ENCODE results near the gene ENGASE.

The ENGASE gene

DNA sequence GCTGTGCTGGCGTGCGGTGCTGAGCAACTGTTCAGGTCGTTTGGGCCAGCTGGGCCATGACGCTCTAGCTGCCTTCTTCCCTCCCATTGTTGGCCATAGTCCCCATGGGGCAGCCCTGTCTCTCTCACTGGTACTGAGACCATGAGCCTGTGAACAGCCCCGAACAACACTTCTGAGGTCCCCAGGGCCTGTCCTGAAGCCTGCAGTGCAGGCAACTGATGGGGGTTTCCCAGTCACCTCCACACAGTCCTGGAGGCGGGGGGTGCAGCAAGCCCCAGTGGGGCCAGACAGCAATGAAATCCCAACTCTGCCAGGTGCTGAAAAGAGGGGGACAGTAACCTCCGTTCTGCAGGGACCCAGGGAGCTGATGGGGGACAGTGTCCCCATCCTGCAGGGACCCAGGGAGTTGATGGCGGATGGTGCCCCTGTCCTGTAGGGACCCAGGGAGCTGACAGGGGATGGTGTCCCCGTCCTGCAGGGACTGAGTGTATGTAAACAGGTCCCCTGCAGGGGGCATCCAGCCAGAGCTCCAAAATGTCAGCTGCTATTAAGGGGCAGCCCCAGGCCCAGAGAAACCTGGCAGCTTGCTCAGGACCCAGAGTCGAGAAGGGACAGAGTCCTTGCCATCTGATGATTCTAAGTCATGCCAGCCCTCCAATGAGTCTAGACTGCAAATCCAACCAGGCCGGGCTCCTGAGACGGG lies 30.4 kb downstream of the ENGASE start:
- no peaks in the 10 kb centered on the region for H3K4me1 ChIP-seq (ENCODE audit: control insufficient read depth in 1 of 2, insufficient read depth in 2 of 2, low read length in 2 of 2)
- H3K27me3 ChIP-seq (ENCODE audit: control insufficient read depth in 1 of 2, insufficient read depth in 2 of 2, low read length in 2 of 2), result peaks cover 11 to 31% of the 10 kb centered on the region in 2 donors
- no peaks in the 10 kb centered on the region for H3K9me3 ChIP-seq (ENCODE audit: control insufficient read depth in 1 of 2, low read length in 2 of 2)
- H3K4me3 ChIP-seq (ENCODE audit: low read depth in 1 of 2, low read length in 2 of 2), result no peak overlapping the region
- no peaks in the 10 kb centered on the region for H3K36me3 ChIP-seq (ENCODE audit: control insufficient read depth in 1 of 2, insufficient read depth in 2 of 2, low read length in 2 of 2)
- H3K27ac ChIP-seq (ENCODE audit: low read depth, low read length), result no peak overlapping the region
- no peak overlapping the region for H3K9ac ChIP-seq (ENCODE audit: low read depth in 1 of 2, low read length in 2 of 2)

DNA sequence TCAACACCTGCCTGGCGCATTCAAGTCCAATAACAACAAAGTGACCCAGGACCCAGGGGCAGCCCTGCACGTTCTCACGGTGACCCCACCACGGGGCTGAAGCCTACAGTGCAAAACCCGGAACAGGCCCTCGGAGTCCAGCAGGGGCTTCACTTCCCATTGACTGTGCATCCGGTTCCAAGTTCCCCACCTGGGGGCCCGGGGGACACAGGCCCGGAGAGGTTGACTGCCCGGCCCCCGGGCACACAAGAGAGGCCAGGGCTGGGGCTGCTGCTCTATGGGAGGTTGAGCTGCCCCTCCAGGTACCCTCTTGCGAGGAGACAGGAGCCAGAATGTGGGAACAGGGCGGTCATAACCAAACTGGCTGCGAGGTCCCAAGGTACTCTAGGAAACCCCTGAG lies 31.3 kb downstream of the ENGASE start:
- H3K27me3 ChIP-seq (ENCODE audit: control insufficient read depth in 1 of 2, insufficient read depth in 2 of 2, low read length in 2 of 2), result peaks cover 11 to 31% of the 10 kb centered on the region in 2 donors
- H3K36me3 ChIP-seq (ENCODE audit: control insufficient read depth in 1 of 2, insufficient read depth in 2 of 2, low read length in 2 of 2), result no peaks in the 10 kb centered on the region

DNA sequence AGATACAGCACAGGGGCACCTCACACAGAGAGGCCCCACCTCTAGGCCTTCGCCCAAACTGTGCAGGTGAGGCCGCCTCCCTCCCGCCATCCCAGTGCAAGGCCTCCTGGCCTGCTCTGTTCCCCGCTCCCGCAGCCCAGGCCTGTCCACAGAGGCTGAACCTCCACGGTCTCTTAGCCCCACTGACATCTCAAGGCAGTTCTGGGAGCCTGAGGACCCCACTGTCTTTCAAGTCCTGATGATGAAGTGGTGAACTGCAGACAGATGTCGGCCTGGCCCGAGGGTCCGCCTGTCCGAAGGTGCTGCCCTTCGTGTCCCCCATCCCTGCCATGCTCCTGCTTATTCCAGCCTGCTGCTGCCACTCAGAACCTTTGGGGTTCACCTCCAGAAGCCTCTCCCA lies 32.3 kb downstream of the ENGASE start:
- H3K9me3 ChIP-seq (ENCODE audit: control insufficient read depth in 1 of 2, low read length in 2 of 2), result no peaks in the 10 kb centered on the region
- no peaks in the 10 kb centered on the region for H3K36me3 ChIP-seq (ENCODE audit: control insufficient read depth in 1 of 2, insufficient read depth in 2 of 2, low read length in 2 of 2)
- H3K27me3 ChIP-seq (ENCODE audit: control insufficient read depth in 1 of 2, insufficient read depth in 2 of 2, low read length in 2 of 2), result peaks cover 8 to 23% of the 10 kb centered on the region in 2 donors
- no peak overlapping the region for H3K9ac ChIP-seq (ENCODE audit: low read depth in 1 of 2, low read length in 2 of 2)
- H3K4me1 ChIP-seq (ENCODE audit: control insufficient read depth in 1 of 2, insufficient read depth in 2 of 2, low read length in 2 of 2), result no peaks in the 10 kb centered on the region
- H3K27ac ChIP-seq (ENCODE audit: low read depth, low read length), result no peak overlapping the region
- no peak overlapping the region for H3K4me3 ChIP-seq (ENCODE audit: low read depth in 1 of 2, low read length in 2 of 2)

More for the DNA sequence above, 31.3 kb downstream of the ENGASE start:
- H3K9me3 ChIP-seq (ENCODE audit: control insufficient read depth in 1 of 2, low read length in 2 of 2), result no peaks in the 10 kb centered on the region
- H3K9ac ChIP-seq (ENCODE audit: low read depth in 1 of 2, low read length in 2 of 2), result no peak overlapping the region
- H3K4me3 ChIP-seq (ENCODE audit: low read depth in 1 of 2, low read length in 2 of 2), result no peak overlapping the region
- H3K27ac ChIP-seq (ENCODE audit: low read depth, low read length), result no peak overlapping the region
- no peaks in the 10 kb centered on the region for H3K4me1 ChIP-seq (ENCODE audit: control insufficient read depth in 1 of 2, insufficient read depth in 2 of 2, low read length in 2 of 2)

DNA sequence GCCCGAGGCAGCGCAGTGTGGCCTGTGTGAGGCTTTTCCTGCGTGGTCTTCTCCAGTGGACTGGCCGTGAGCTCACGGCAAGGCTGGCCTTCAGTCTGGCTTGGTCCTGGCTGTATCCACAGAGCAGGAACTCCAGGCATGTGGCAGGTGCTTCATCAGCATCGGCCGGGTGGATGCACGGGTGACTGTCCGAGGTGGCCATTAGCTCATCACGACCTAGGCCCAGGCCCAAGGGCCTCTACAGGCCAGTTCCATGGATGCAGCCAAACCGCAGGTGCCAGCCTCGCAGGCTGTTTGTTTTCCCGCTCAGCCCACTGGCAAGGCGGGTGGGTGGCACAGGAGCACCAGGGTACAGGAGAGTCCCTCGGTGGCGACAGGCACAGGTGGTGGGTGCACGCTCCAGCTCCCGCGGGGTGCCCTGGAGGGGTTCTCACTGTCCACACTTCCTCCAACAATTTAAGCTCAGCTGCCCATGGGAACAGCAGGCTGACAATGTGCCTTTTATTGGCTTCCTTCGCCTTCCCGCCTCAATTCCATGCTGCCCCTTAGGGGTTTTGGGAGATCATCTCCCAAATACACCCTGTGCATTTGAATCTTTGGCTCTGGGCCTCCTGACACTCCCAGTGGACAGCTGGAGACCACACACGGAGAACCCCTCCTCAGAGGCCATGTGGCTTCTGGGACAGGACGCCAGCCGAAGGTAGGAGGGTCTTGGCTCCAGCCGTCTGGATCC lies 33.0 kb downstream of the ENGASE start:
- Histone ChIP-seq H3K36me3 (ENCODE audit: control insufficient read depth in 1 of 2, insufficient read depth in 2 of 2, low read length in 2 of 2) (no peaks in the 10 kb centered on the region), H3K9me3 (ENCODE audit: control insufficient read depth in 1 of 2, low read length in 2 of 2) (no peaks in the 10 kb centered on the region), H3K4me3 (ENCODE audit: low read depth in 1 of 2, low read length in 2 of 2) (no peak overlapping the region), H3K9ac (ENCODE audit: low read depth in 1 of 2, low read length in 2 of 2) (no peak overlapping the region), H3K4me1 (ENCODE audit: control insufficient read depth in 1 of 2, insufficient read depth in 2 of 2, low read length in 2 of 2) (no peaks in the 10 kb centered on the region), H3K27ac (ENCODE audit: low read depth, low read length) (no peak overlapping the region), H3K27me3 (ENCODE audit: control insufficient read depth in 1 of 2, insufficient read depth in 2 of 2, low read length in 2 of 2) (peaks cover under 1 to 17% of the 10 kb centered on the region in 2 donors)

DNA sequence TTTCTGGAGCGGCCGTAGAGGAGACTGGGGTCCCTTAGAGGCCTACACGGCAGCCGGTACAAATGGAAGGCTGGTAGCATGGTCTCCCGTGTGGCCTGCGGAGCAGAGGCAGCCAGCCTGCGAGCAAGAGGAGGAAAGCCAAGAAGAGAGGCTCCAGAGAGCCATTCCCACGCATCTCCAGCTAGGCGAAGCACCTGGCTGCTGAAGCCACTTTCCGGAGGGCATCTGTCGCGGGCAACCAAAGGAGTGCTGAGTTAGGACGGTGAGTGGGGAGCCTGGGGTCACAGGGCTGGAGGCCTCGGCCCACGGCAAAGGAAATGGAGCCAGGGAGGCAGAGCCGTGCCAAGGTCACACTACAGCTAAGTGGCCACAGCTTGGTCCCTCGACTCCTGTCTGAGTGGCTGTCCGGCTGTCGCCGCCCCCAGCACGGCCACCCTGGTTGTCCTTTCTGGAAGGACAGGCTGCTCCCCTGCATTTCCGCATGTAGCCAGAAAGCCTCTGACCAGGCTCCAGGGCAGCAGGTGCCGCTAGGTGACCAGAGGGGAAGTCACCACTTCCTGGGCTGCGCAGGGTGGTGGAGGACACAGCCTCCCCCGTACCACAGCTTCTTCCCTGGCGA lies 33.7 kb downstream of the ENGASE start:
- H3K9ac ChIP-seq (ENCODE audit: low read depth in 1 of 2, low read length in 2 of 2), result no peak overlapping the region
- peaks cover 4 to 15% of the 10 kb centered on the region in 2 donors for H3K27me3 ChIP-seq (ENCODE audit: control insufficient read depth in 1 of 2, insufficient read depth in 2 of 2, low read length in 2 of 2)
- no peak overlapping the region for H3K27ac ChIP-seq (ENCODE audit: low read depth, low read length)
- H3K4me1 ChIP-seq (ENCODE audit: control insufficient read depth in 1 of 2, insufficient read depth in 2 of 2, low read length in 2 of 2), result no peaks in the 10 kb centered on the region
- no peaks in the 10 kb centered on the region for H3K36me3 ChIP-seq (ENCODE audit: control insufficient read depth in 1 of 2, insufficient read depth in 2 of 2, low read length in 2 of 2)
- H3K9me3 ChIP-seq (ENCODE audit: control insufficient read depth in 1 of 2, low read length in 2 of 2), result no peaks in the 10 kb centered on the region
- no peak overlapping the region for H3K4me3 ChIP-seq (ENCODE audit: low read depth in 1 of 2, low read length in 2 of 2)

DNA sequence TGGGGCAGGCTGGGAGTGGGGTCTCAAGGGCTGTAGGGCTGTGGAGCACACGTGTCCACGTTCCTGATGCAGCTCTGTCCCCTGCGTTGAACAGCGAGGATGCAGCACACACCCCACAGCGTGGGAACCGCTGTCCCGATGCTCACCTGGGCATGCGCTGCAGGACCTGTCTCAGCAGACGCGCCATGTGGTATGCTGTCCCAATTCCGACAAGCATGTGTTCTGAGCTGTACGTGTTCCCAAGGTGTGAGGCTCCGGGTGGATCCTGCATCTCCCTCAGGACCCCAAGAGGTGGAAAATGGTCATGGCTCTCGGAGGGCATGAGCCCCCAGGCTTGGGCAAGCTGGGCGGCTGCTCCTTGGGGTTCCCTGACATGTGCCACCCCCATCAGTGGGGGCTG lies 34.2 kb downstream of the ENGASE start:
- H3K27me3 ChIP-seq (ENCODE audit: control insufficient read depth in 1 of 2, insufficient read depth in 2 of 2, low read length in 2 of 2), result peaks cover 7 to 17% of the 10 kb centered on the region in 2 donors
- no peak overlapping the region for H3K9ac ChIP-seq (ENCODE audit: low read depth in 1 of 2, low read length in 2 of 2)
- no peaks in the 10 kb centered on the region for H3K9me3 ChIP-seq (ENCODE audit: control insufficient read depth in 1 of 2, low read length in 2 of 2)
- H3K36me3 ChIP-seq (ENCODE audit: control insufficient read depth in 1 of 2, insufficient read depth in 2 of 2, low read length in 2 of 2), result no peaks in the 10 kb centered on the region
- H3K27ac ChIP-seq (ENCODE audit: low read depth, low read length), result no peak overlapping the region
- H3K4me3 ChIP-seq (ENCODE audit: low read depth in 1 of 2, low read length in 2 of 2), result no peak overlapping the region
- H3K4me1 ChIP-seq (ENCODE audit: control insufficient read depth in 1 of 2, insufficient read depth in 2 of 2, low read length in 2 of 2), result no peaks in the 10 kb centered on the region

DNA sequence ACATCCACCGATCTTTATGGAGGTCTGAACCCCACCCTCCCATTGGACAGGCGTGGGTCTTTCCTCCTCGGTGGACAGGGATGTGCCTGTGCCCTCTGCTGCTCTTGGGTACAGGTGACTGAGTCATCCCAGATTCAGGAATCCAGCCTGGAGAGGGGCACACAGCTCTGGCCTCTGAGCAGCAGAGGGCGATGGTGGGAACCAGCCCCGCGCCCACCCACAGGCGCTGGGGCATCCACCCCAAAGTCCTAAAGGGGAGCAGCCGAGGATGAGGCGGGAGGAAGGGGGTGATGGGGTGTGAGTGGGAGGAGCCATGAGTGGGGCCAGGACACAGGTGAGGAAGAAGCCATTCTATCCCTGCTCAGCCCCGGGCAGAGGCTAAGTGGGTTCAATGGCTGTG lies 35.0 kb downstream of the ENGASE start:
- Histone ChIP-seq H3K4me1 (ENCODE audit: control insufficient read depth in 1 of 2, insufficient read depth in 2 of 2, low read length in 2 of 2) (peaks cover 4 to 5% of the 10 kb centered on the region in 2 donors), H3K4me3 (ENCODE audit: low read depth in 1 of 2, low read length in 2 of 2) (no peak overlapping the region), H3K27me3 (ENCODE audit: control insufficient read depth in 1 of 2, insufficient read depth in 2 of 2, low read length in 2 of 2) (peaks cover 7 to 17% of the 10 kb centered on the region in 2 donors), H3K27ac (ENCODE audit: low read depth, low read length) (peak overlapping the region; percentile 3), H3K36me3 (ENCODE audit: control insufficient read depth in 1 of 2, insufficient read depth in 2 of 2, low read length in 2 of 2) (no peaks in the 10 kb centered on the region), H3K9ac (ENCODE audit: low read depth in 1 of 2, low read length in 2 of 2) (no peak overlapping the region), H3K9me3 (ENCODE audit: control insufficient read depth in 1 of 2, low read length in 2 of 2) (no peaks in the 10 kb centered on the region)

DNA sequence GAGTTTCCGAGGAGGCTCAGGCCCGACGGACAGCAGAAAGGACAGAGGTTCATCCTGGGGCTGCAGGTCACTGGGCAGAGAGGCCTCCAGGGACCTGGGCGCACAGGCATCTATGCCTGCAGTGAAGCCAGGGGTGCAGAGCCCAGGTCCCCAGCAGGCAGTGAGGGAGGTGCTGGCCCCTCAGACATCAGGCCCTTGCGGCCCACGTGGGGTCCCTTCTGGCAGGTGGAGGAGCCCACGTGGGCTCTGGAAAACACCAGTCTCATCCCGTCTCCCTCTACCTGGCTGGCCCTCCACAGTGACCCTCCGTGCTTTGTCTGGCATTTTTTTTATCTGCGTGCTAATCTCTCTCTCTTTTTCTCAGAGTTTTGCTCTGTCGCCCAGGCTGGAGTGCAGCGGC lies 36.5 kb downstream of the ENGASE start:
- peaks cover 8 to 11% of the 10 kb centered on the region in 2 donors for H3K4me1 ChIP-seq (ENCODE audit: control insufficient read depth in 1 of 2, insufficient read depth in 2 of 2, low read length in 2 of 2)

DNA sequence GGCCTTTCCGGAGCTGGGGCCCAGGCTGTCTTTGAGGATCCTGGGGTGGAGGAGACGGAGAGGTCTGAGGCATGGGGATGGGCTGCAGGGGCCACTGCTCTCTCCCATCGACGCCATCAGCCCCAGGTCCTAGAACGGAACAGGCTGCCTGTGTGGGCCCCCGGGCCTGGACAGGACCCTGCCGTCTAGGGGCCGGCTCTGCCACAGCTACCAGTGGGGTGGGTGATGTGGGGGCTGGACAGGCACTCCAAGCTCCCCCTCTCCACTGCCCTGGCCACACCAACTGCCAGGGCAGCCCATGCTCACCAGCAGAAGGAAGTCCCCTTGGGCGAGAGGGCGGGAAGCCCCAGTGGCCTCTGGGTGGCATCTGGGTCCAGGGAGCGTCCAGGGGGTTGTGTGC lies 37.8 kb downstream of the ENGASE start:
- no peaks in the 10 kb centered on the region for H3K9me3 ChIP-seq (ENCODE audit: control insufficient read depth in 1 of 2, low read length in 2 of 2)
- H3K9ac ChIP-seq (ENCODE audit: low read depth in 1 of 2, low read length in 2 of 2), result no peak overlapping the region
- peaks cover 8 to 11% of the 10 kb centered on the region in 2 donors for H3K4me1 ChIP-seq (ENCODE audit: control insufficient read depth in 1 of 2, insufficient read depth in 2 of 2, low read length in 2 of 2)
- H3K36me3 ChIP-seq (ENCODE audit: control insufficient read depth in 1 of 2, insufficient read depth in 2 of 2, low read length in 2 of 2), result no peaks in the 10 kb centered on the region
- peaks cover 7 to 20% of the 10 kb centered on the region in 2 donors for H3K27me3 ChIP-seq (ENCODE audit: control insufficient read depth in 1 of 2, insufficient read depth in 2 of 2, low read length in 2 of 2)
- H3K4me3 ChIP-seq (ENCODE audit: low read depth in 1 of 2, low read length in 2 of 2), result no peak overlapping the region
- H3K27ac ChIP-seq (ENCODE audit: low read depth, low read length), result no peak overlapping the region

More for the DNA sequence above, 36.5 kb downstream of the ENGASE start:
- Histone ChIP-seq H3K27me3 (ENCODE audit: control insufficient read depth in 1 of 2, insufficient read depth in 2 of 2, low read length in 2 of 2) (peaks cover 7 to 17% of the 10 kb centered on the region in 2 donors), H3K9me3 (ENCODE audit: control insufficient read depth in 1 of 2, low read length in 2 of 2) (no peaks in the 10 kb centered on the region), H3K4me3 (ENCODE audit: low read depth in 1 of 2, low read length in 2 of 2) (no peak overlapping the region), H3K36me3 (ENCODE audit: control insufficient read depth in 1 of 2, insufficient read depth in 2 of 2, low read length in 2 of 2) (no peaks in the 10 kb centered on the region), H3K27ac (ENCODE audit: low read depth, low read length) (no peak overlapping the region), H3K9ac (ENCODE audit: low read depth in 1 of 2, low read length in 2 of 2) (no peak overlapping the region)

Data from duodenal mucosa (tissue), 2 donors.